Limb (tissue), 2 donors: ENCODE data around the gene GLRA3.
A peak's percentile ranks its signal among the peaks of the same experiment; 100 is the strongest.
"Not testable (repeated sequence)": the region's sequence is repeated elsewhere in the genome, so short reads cannot be mapped to it uniquely, and the experiment has no call there.

Source experiments
- DNase-seq, 2 donors: peaks; one replicate each; pipeline ENCODE4 v3.0.0-alpha.2; 2016; ENCODE audit errors: extremely low spot score in 2 of 2

GLRA3 gene

DNA sequence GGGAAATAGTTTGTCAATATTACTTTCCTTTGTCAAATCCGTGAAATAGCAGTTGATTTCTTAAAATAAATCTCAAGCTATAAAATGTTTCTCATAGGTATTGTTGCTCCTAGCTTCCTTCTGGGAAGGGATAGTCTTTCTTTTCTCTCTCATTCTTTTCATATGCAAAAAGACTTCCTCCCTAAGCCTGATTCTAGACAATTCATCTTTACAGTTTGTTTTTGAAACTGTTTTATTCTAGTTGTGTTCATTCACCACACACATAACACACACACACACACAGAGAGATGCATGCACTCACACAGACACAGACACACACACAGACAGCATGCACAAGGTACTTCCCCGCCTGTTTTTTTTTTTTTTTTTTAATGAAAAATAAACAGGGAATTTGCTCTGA lies 18.2 kb downstream of the GLRA3 start:
- no peak for DNase-seq

DNA sequence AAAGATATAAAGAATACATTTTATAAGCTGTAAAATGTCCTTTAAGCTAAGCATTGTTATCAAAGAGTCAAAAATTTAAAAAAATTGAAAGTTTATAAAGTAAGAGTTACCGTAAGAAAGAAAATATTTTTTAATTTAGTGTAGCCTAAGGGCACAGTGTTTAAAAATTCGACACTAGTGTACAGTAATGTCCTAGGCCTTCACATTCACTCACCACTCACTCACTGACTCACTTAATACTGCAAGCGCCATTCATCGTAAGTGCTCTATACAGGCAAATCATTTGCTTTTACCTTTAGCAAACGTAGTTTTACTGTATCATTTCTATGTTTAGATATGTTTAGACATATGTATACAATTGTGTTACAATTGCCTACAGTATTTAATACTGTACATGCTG lies 20.2 kb downstream of the GLRA3 start:
- no peak for DNase-seq

DNA sequence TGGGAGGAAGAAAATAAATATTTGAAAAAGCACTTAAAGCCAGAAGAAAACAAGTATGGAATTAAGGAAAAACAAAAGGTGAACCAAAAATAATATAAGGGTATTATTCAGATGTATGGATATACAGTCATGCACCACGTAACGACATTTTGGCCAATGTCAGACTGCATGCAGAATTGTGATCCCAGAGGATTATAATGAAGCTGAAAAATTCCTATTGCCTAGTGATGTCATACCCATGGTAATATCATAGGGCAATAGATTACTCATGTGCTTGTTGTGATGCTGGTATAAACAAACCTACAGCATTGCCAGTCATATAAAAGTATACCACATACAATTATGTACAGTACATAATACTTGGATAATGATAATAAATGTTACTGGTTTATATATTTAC lies 20.9 kb downstream of the GLRA3 start:
- DNase-seq, result no peak

DNA sequence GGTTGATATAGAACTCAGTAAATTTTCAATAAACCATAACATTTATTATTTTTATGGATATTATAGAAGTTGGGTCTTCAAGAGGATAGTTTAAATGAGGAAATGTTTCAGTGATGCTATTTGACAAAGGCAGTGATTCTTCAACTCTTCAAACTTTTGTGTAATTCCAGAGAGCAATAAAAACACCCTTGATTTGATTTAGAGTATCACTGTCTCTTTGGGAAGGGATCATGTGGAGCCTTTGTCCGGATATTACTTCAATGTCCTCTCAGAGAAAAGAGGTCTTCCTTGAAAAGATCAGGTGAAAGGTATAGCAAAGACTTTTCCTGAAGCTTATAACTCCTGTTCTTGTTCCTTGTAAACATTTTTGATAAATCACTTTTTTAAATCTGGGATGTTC lies 23.3 kb downstream of the GLRA3 start:
- no peak for DNase-seq

DNA sequence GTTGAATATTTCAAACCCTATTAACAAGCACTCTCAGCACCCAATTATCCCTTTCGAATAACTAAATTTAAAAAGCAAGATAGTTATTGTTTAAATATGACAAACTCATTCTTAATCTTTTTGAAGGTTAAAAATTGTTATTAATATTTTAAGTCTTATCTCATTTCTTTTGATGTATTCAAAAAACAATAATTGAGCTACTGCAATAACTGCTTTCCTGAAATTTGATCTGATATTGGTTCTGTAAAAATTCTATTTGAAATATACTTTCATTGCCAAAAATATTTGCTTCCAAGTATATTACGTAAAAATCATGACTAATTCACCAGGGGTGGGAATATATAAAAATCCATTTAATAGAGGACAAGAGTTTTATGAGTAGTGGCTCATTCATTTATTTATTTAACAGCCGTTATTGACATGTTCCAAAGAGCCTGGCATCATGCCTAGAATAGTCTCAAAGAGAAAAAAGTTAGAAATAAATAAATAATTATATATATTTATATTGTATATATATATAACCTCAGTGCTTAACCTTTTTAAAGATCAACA lies 34.4 kb downstream of the GLRA3 start:
- no peak for DNase-seq

DNA sequence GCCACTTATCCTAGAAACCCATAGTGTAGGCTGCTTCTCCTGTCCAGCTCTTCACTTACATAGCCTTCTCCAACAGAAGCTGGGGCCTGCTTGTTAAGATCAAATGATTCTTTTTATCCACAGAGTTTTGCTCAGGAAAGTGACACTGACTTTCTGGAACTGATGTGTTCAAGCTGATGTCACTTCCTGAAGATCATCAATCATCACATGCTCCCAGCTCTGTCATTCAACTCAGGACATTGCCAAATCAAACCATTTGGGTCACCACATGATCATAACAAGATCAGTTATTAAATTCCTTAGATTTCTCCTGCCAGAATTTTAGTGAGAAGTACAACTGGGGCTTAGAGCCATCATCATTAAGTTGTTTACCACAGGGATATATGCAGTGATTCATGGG lies 39.4 kb downstream of the GLRA3 start:
- no peak for DNase-seq

GRCh38 chr4:174778274-174778986 lies 50.6 kb downstream of the GLRA3 start:
- DNase-seq, result not testable (repeated sequence)

- DNase-seq, result no peak
Measured at GRCh38 chr4:174775366-174775765, 53.7 kb downstream of the GLRA3 start.

GRCh38 chr4:174764105-174764729 lies 64.8 kb downstream of the GLRA3 start:
- DNase-seq, result peak in 1 of 2 donors; percentile 41

DNA sequence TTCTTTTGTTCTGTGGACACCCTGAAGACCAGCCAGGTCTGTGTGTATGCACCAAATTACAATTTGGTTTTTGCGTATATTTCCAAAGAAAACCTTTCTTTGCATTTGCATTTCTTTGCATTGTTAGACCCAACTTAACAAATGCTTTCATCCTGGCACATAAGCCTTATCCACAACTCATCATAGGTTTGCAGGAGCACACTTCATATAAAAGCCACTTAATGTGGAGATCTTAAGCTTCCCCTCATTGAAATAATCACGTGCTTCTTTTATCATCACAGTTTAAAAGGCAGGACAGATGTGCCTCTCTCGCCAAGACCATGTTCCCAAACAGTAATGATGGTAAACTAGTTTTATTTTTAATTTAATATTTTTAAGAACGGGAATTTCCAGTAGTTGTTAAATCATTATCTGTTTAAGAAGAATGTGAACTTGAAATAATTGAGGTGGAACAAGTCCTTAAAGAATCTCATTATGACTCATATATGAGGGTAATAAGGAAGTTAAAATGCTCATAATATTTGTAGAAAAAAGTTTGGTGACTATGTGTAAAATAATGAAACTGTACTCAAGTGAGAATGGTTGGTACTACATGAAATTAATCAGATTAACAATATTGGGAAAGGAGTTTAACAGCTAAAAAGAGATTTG lies 65.5 kb downstream of the GLRA3 start:
- no peak for DNase-seq

DNA sequence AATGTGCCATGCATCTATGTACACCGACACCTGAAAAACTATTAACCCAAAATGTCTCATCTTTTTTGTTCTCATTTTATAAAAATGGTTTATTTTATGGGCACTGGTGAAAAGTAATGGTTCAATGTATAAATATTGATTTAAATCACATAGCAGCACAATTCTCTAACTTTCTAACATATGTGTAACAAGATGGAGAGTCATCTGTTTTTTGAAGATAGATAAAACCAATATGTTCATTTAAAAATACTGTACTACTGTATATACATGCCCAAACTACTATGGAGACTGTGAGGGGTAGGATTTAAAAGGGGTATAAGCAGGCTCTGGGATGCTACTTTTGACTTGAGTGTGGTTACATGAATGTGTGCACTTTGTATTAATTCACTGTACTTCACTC lies 67.6 kb downstream of the GLRA3 start:
- no peak for DNase-seq

DNA sequence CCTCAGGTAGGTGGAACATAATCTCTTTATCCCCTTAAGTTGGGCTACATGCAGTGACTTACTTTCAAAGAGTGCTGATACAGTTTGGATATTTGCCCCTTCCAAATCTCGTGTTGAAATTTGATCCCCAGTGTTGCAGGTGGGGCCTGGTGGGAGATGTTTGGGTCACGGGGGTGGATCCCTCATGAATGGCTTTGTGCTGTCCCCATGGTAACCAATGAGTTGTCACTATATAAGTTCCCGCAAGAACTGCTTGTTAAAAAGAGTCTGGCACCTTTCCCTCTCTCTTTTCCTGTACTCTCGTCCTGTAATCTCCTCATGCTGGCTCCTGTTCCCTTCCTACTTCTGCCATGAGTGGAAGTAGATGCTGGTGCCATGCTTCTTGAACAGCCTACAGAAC lies 71.3 kb downstream of the GLRA3 start:
- DNase-seq, result no peak

DNA sequence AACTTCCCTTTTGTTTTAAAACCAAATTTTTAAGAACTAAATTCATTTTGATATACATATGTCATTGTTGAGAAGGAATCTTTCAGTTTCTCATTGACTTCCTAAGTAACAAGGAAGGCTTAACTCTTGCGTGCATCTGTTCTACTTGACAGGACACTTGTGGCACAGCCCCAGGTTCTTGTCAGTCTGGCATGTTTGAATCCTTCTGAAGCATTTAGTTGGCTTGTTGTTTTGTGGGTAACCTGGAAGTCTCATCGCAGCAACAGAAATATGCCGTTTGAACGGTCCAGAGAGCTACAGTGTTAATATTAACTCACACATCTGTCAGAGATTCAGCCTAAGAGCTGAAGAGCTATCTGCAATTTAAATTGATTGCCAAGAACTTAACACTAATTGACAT lies 76.0 kb downstream of the GLRA3 start:
- DNase-seq, result no peak

- DNase-seq, result no peak
Measured at GRCh38 chr4:174752026-174752425, 77.0 kb downstream of the GLRA3 start.

GRCh38 chr4:174749091-174749490 lies 80.0 kb downstream of the GLRA3 start:
- DNase-seq, result no peak

DNA sequence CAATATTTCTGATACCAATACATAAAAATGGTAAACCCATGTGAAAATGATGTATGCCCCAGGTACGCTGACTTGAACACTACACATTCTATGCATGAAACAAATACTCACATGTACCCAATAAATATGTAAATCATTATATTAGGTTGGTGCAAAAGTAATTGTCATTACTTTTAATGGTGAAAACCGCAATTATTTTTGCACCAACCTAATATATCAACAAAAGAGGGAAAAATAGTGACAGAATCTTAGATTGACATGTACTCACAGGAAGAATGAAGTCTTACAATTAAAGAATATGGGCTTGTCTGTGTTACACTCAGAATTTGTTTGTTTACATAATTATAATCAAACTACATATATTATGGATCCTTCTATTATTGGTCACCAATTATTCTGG lies 82.3 kb downstream of the GLRA3 start:
- no peak for DNase-seq

DNA sequence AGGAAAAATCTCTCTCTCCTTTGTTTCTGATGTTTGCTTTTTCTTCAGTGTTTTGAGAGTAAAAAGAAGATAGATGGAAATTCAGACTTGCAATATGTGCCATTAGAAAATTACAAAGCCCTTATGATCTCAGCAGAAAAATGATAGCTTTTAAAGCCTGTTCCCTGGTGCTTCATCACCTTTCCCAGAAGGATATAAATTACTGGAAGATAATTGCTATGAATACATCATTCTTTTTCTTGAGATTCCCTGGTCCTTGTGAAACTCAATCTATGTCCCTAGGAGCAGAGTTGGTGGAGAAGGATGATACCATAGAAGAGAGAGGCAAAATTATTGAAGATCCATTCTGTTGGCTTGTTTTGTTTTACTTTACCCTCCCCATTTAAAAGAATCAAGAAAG lies 86.5 kb downstream of the GLRA3 start:
- no peak for DNase-seq

- no peak for DNase-seq
Measured at GRCh38 chr4:174739576-174739975, 89.5 kb downstream of the GLRA3 start.

GRCh38 chr4:174734181-174734580 lies 94.9 kb downstream of the GLRA3 start:
- DNase-seq, result no peak

DNA sequence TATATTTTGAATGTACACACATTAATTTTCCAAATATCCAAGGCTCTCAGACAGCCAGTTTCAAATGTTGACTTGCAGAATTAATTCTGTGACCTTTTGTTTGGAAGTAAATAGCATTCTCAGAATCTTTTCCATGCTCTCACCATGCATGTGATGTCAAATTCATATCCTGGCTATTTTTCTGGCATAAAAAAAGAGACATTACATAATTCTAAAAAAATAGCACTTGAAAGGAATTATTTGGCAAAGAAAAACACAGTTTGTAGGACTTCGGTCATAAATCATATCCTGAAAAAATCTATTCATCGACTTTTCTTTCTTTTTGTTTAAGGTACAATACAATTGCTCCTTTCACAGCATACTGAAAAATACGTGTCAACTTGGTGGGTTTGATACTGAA lies 111.2 kb downstream of the GLRA3 start:
- peak in 1 of 2 donors; percentile 22 for DNase-seq

DNA sequence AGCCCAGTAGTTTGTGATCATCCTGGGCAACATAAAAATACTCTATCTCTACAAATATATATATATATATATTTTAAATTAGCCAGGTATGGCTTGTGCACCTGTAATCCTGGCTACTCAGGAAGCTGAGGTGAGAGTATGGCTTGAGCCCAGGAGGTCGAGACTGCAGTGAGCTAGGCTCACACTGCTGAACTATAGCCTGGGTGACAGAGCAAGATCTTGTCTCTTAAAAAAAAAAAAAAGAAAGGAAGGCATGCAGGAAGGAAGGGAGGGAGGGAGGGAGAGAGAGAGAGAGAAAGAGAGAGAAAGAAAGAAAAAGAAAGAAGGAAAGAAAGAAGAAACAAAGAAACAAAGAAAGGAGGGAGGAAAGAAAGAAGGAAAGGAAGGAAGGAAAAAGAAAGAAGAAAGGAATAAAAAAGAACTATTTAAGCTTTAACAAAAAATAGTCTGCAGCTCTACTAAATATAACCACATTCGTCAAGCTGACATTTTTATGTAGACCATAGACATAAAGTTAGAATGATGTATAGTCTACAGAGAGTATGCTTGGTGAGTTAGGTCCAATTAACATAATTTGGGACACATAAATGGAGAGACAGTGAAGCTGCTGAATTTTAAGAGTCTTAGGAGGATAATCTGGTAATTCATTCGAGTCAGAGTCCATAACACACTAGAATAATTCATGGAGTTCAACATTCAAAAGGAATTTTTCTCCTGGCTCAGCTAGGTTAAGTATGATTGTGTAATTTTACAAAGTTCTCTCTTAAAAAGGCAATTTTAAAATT lies 111.9 kb downstream of the GLRA3 start:
- peak in 1 of 2 donors; percentile 16 for DNase-seq
